Activated CD4-positive, alpha-beta T cell treated with anti-CD3 and anti-CD28 coated beads, Interleukin-2, amount 10 ng/mL, durations not matched to agents 7 days and 5 days (primary cell): Measurements from ENCODE around the gene SMIM10L1. TPM values are rescaled to one million over a fixed set of nuclear protein-coding genes. Genes with fewer than 3 reads are reported as not detected.

Source experiments
- CTCF ChIA-PET: fragments of 350-600 bp; sonication (Branson Sonifier 250); formaldehyde crosslinking; loops from one replicate; lab custom pipeline; 2021; ENCODE audit warnings: antibody characterized with exemption; lab: Charles Lee
- POLR2A ChIA-PET: fragments of 350-600 bp; sonication (Branson Sonifier 250); formaldehyde crosslinking; loops from one replicate; lab custom pipeline; 2021; ENCODE audit warnings: antibody characterized with exemption; lab: Charles Lee
- DNase-seq: peaks from one replicate; pipeline ENCODE4 v3.0.0-alpha.2; 2020
- H3K27ac Mint-ChIP-seq: one replicate; pipeline ENCODE4 v1.8.0; 2021; ENCODE audit warnings: mild to moderate bottlenecking, moderate library complexity, mixed read lengths
- H3K27me3 Mint-ChIP-seq: one replicate; pipeline ENCODE4 v1.8.0; 2021; ENCODE audit warnings: mixed read lengths
- H3K36me3 Mint-ChIP-seq: one replicate; pipeline ENCODE4 v1.8.0; 2021; ENCODE audit warnings: low read depth, mixed read lengths
- H3K4me1 Mint-ChIP-seq: one replicate; pipeline ENCODE4 v1.8.0; 2021; ENCODE audit warnings: mixed read lengths
- H3K4me3 Mint-ChIP-seq: one replicate; pipeline ENCODE4 v1.8.0; 2021; ENCODE audit warnings: mild to moderate bottlenecking, moderate library complexity, mixed read lengths
- H3K9me3 Mint-ChIP-seq: one replicate; pipeline ENCODE4 v1.8.0; 2021; ENCODE audit warnings: mixed read lengths
- total RNA-seq, 2 experiments: library from RNA; stranded (reverse); gene quantifications; one replicate each; pipeline ENCODE4 v1.2.3, GENCODE V29; 2021

The SMIM10L1 gene
- total RNA-seq, 2 experiments from 2014 or later = 8.1 to 8.3 TPM

DNA sequence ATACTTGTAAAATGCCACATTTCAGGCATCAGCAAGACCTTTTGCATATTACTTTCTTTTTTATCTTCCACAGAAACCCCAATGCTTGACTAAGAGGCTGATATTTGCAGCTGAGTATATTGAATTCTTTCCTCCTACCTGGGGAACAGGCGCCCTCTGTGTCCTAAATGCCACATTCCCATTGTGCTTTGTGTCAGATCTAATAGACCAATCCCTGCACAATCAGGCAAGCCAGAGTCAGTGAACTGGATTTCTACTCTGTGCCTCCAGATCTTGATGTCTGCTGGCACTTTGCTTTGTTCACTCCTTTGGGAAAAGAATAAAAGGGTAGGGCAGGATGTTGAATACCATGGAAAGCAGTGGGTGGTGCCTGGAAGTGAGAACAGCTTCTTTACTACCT is 38.1 kb downstream of the SMIM10L1 start:
- Mint-ChIP-seq H3K4me1 (no peaks in the 10 kb centered on the region), H3K9me3 (no peaks in the 10 kb centered on the region), H3K27me3 (no peaks in the 10 kb centered on the region), H3K27ac (no peak overlapping the region), H3K4me3 (no peak overlapping the region), H3K36me3 (no peaks in the 10 kb centered on the region)
- DNase-seq = no peak
- ChIA-PET POLR2A (interaction anchor here (0.6 kb wide), 1 partner anchor 283 kb away, joined by 4 read pairs; no protein-coding TSS in a partner anchor), CTCF (interaction anchor here (0.7 kb wide), 1 partner anchor 476 kb away, joined by 4 read pairs; no protein-coding TSS in a partner anchor)

Other genes starting within 250 kb of the SMIM10L1 start
- gene PRH2, start 242.0 kb upstream of the SMIM10L1 start, total RNA-seq = not detected
- gene TAS2R14, start 231.9 kb upstream of the SMIM10L1 start, total RNA-seq = 1 to 10 TPM; 2.1 to 2.9 TPM
- 1 to 10 TPM in 1 of 2 experiments, under 1 TPM in 1; 0.60 to 1.1 TPM for gene TAS2R50, start 184.3 kb upstream of the SMIM10L1 start, total RNA-seq
- 1 to 10 TPM; 1.6 to 2.1 TPM for gene TAS2R20, start 172.9 kb upstream of the SMIM10L1 start, total RNA-seq
- gene TAS2R19, start 148.6 kb upstream of the SMIM10L1 start, total RNA-seq = 1 to 10 TPM; 3.0 to 3.1 TPM
- 1 to 10 TPM; 1.6 to 3.0 TPM for gene TAS2R31, start 139.8 kb upstream of the SMIM10L1 start, total RNA-seq
- gene TAS2R46, start 108.9 kb upstream of the SMIM10L1 start, total RNA-seq = 1 to 10 TPM in 1 of 2 experiments, under 1 TPM in 1; 0.97 to 1.2 TPM
- 1 to 10 TPM; 1.7 to 1.9 TPM for gene TAS2R43, start 78.9 kb upstream of the SMIM10L1 start, total RNA-seq
- 1 to 10 TPM; 2.0 to 2.6 TPM for gene TAS2R30, start 36.5 kb upstream of the SMIM10L1 start, total RNA-seq
- gene TAS2R42, start 15.7 kb downstream of the SMIM10L1 start, total RNA-seq = not detected
- gene PRB3, start 98.5 kb downstream of the SMIM10L1 start, total RNA-seq = not detected
- gene PRB4, start 139.2 kb downstream of the SMIM10L1 start, total RNA-seq = not detected
- gene PRB2, start 224.4 kb downstream of the SMIM10L1 start, total RNA-seq = not detected